NCI-H187 treated with DMSO at 0.1 percent for 48 hours (cell line): ENCODE data around the gene CD300E.
A peak's percentile ranks its signal among the peaks of the same experiment; 100 is the strongest.
"Not testable (repeated sequence)": the region's sequence is repeated elsewhere in the genome, so short reads cannot be mapped to it uniquely, and the experiment has no call there.

Source experiments
- DNase-seq: peaks from one replicate; lab custom pipeline; 2025; lab: John Stamatoyannopoulos, UW

Gene CD300E

GRCh38 chr17:74598346-74599022, 25.1 kb downstream of the CD300E start:
- peak; percentile 18 for DNase-seq

GRCh38 chr17:74597069-74597790, 26.3 kb downstream of the CD300E start:
- DNase-seq, result no peak

- no peak for DNase-seq
Measured at GRCh38 chr17:74595037-74595750, 28.3 kb downstream of the CD300E start.

GRCh38 chr17:74592087-74592990, 31.2 kb downstream of the CD300E start, which contains the start of gene CD300LD:
Gene CD300LD (minus strand): TSS chr17:74592283. CDS start chr17:74592202, 81 bp downstream.
- no peak for DNase-seq

GRCh38 chr17:74591503-74591902, 32.0 kb downstream of the CD300E start:
- no peak for DNase-seq

- DNase-seq, result no peak
Measured at GRCh38 chr17:74585711-74586110, 37.8 kb downstream of the CD300E start.

- no peak for DNase-seq
Measured at GRCh38 chr17:74584292-74585060, 39.1 kb downstream of the CD300E start.

GRCh38 chr17:74582633-74583032, 40.9 kb downstream of the CD300E start:
- no peak for DNase-seq

- DNase-seq, result no peak
Measured at GRCh38 chr17:74579900-74580299, 43.6 kb downstream of the CD300E start.

- no peak for DNase-seq
Measured at GRCh38 chr17:74578979-74579378, 44.6 kb downstream of the CD300E start.

- DNase-seq, result no peak
Measured at GRCh38 chr17:74574489-74575142, 48.9 kb downstream of the CD300E start.

- DNase-seq, result not testable (repeated sequence)
Measured at GRCh38 chr17:74573635-74574034, 49.9 kb downstream of the CD300E start.

- DNase-seq, result no peak
Measured at GRCh38 chr17:74573169-74573568, 50.4 kb downstream of the CD300E start.

GRCh38 chr17:74571621-74572270, 51.8 kb downstream of the CD300E start:
- DNase-seq, result no peak

- DNase-seq, result no peak
Measured at GRCh38 chr17:74569020-74570003, 54.2 kb downstream of the CD300E start.

GRCh38 chr17:74568106-74568873, 55.2 kb downstream of the CD300E start:
- no peak for DNase-seq

- no peak for DNase-seq
Measured at GRCh38 chr17:74567397-74567796, 56.1 kb downstream of the CD300E start, which contains the start of gene CD300H. Gene CD300H (minus strand): TSS chr17:74567509.
